K562 (cell line): ENCODE results near the gene HSPA1L. TPM values are rescaled to one million over a fixed set of nuclear protein-coding genes. Genes with fewer than 3 reads are reported as not detected.

ENCODE experiments used
- ATF7 ChIP-seq: fragments of 450-650 bp; IDR thresholded peaks from 2 replicates; pipeline ENCODE4 v1.7.1; 2014; ENCODE audit warnings: mild to moderate bottlenecking, moderate library complexity
- BACH1 ChIP-seq: fragments of 200-800 bp; sonication (Bioruptor generic); IDR thresholded peaks from 2 replicates; pipeline ENCODE4 v1.6.1; 2016; ENCODE audit warnings: missing genetic modification characterization, missing compliant biosample characterization
- CBFA2T2 ChIP-seq: fragments of 450-650 bp; conservative IDR thresholded peaks from 2 replicates; pipeline ENCODE4 v1.6.1; 2017; ENCODE audit warnings: mild to moderate bottlenecking
- CBFA2T3 ChIP-seq: fragments of 450-650 bp; IDR thresholded peaks from 2 replicates; pipeline ENCODE4 v1.6.1; 2017
- CBX3 ChIP-seq, 2 experiments: IDR thresholded peaks; 1 replicate in 1 of 2; 2 replicates in 1 of 2; pipeline ENCODE4 v1.6.1; 2012; ENCODE audit warnings: inconsistent platforms in 2 of 2, low read length in 2 of 2, borderline replicate concordance in 1 of 2, control low read depth in 1 of 2
- DMBX1 ChIP-seq: fragments of 250-450 bp; sonication (Bioruptor Pico); IDR thresholded peaks from 2 replicates; pipeline ENCODE4 v1.8.0; 2022; ENCODE audit warnings: inconsistent platforms, mild to moderate bottlenecking, moderate library complexity, borderline replicate concordance
- EP300 ChIP-seq: IDR thresholded peaks from 2 replicates; pipeline ENCODE4 v1.6.1; 2012; ENCODE audit warnings: low read length, improper control_type of control experiment
- HIVEP1 ChIP-seq: fragments of 250-450 bp; sonication (Bioruptor Pico); IDR thresholded peaks from 2 replicates; pipeline ENCODE4 v1.4.0; 2020; ENCODE audit warnings: mild to moderate bottlenecking
- LEF1 ChIP-seq: fragments of 450-650 bp; IDR thresholded peaks from 2 replicates; pipeline ENCODE4 v1.6.1; 2016; ENCODE audit warnings: mild to moderate bottlenecking
- MTA3 ChIP-seq: fragments of 450-650 bp; formaldehyde crosslinking; IDR thresholded peaks from 2 replicates; pipeline ENCODE4 v1.6.1; 2017; ENCODE audit warnings: mild to moderate bottlenecking, borderline replicate concordance
- NFATC3 ChIP-seq: fragments of 450-650 bp; IDR thresholded peaks from 2 replicates; pipeline ENCODE4 v1.6.1; 2017; ENCODE audit warnings: mild to moderate bottlenecking
- PYGO2 ChIP-seq: fragments of 450-650 bp; IDR thresholded peaks from 2 replicates; pipeline ENCODE4 v1.6.1; 2016; ENCODE audit warnings: mild to moderate bottlenecking, missing genetic modification characterization, moderate library complexity, missing compliant biosample characterization
- SMAD3 ChIP-seq: fragments of 450-650 bp; formaldehyde crosslinking; conservative IDR thresholded peaks from 2 replicates; pipeline ENCODE4 v1.4.0; 2020; ENCODE audit warnings: mild to moderate bottlenecking
- TGIF2 ChIP-seq: sonication (generic); formaldehyde crosslinking; IDR thresholded peaks from 2 replicates; pipeline ENCODE4 v1.8.1; 2022; ENCODE audit warnings: mild to moderate bottlenecking, missing genetic modification reagents, moderate library complexity
- THRAP3 ChIP-seq: fragments of 450-650 bp; IDR thresholded peaks from 2 replicates; pipeline ENCODE4 v1.6.1; 2016; ENCODE audit warnings: mild to moderate bottlenecking, inconsistent platforms, borderline replicate concordance
- ZNF41 ChIP-seq: fragments of 250-450 bp; sonication (Bioruptor Pico); conservative IDR thresholded peaks from 2 replicates; pipeline ENCODE4 v1.4.0; 2020; ENCODE audit warnings: mild to moderate bottlenecking
- polyA plus RNA-seq, 8 experiments: library from polyadenylated mRNA; depleted of rRNA in 4 of 8; stranded (reverse) in 5 of 8; unstranded in 3 of 8; fragments of >200 nt; fragmentation: Nextera tagmentation in 2 of 8; fragmentation: Illumina TruSeq in 1 of 8; extraction: Ambion mirVana in 2 of 8; extraction: Trizol in 1 of 8; gene quantifications; 2 replicates each; pipeline versions ENCODE4 v1.2.1 to v1.2.3, GENCODE V29; 2011 to 2014; ENCODE audit warnings: inconsistent platforms in 1 of 8, missing spikeins in 1 of 8
- total RNA-seq, 7 experiments: library from RNA; depleted of rRNA in 6 of 7; stranded (reverse); fragments of >200 nt in 6 of 7; fragmentation: Illumina TruSeq in 2 of 7; extraction: Trizol in 2 of 7; gene quantifications; 2 replicates each; pipeline versions ENCODE4 v1.2.1 to v1.2.3, GENCODE V29; 2011 to 2021; ENCODE audit warnings: low replicate concordance in 1 of 7
- TF ChIP-seq, protein P1 (sequence below), 2 experiments: fragments of 450-650 bp in 1 of 2; sonication (generic) in 1 of 2; formaldehyde crosslinking in 1 of 2; IDR thresholded peaks; 2 replicates each; pipeline versions ENCODE4 v1.7.1 to v1.9.0; 2016 to 2022; ENCODE audit warnings: inconsistent platforms in 1 of 2, mild to moderate bottlenecking in 1 of 2, missing genetic modification reagents in 1 of 2
- TF ChIP-seq, protein P2 (sequence below): fragments of 250-450 bp; sonication (Bioruptor Pico); IDR thresholded peaks from 2 replicates; pipeline ENCODE4 v1.9.0; 2021; ENCODE audit warnings: mild to moderate bottlenecking, inconsistent platforms

The HSPA1L gene
- total and polyA plus RNA-seq, 9 of the 15 experiments (the other 6 are each of a cell fraction or from before 2014, with no cell fraction given) = 0.14 to 2.1 (median 1.3) TPM

DNA sequence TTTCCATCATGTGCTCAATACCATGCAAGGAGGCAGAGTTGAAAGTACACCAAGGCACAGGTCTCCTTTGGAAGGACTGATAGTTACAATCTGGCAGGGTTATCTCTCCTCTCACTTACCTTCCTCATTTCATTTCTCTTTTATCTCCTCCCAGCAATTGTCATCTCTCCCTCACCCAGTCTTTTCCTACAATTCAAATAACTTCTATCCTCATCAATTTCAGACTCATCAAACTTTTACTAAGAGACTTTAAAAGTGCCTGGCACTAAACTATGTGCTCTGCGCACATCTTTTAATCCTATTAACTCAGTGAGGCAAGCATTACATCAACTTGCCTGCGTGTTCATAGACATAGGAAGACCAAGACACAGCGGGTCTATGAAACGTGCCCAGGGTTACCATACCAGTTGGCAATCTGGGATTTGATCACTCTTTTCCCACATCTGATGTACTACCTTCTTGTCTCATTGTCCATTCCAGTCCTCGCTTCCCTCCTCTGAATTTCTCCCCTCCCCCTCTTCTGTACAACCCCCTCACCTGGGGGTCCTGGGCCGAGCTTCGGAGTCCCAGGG lies 20.7 kb downstream of the HSPA1L start (continued):
- TF ChIP-seq, protein P1, sequence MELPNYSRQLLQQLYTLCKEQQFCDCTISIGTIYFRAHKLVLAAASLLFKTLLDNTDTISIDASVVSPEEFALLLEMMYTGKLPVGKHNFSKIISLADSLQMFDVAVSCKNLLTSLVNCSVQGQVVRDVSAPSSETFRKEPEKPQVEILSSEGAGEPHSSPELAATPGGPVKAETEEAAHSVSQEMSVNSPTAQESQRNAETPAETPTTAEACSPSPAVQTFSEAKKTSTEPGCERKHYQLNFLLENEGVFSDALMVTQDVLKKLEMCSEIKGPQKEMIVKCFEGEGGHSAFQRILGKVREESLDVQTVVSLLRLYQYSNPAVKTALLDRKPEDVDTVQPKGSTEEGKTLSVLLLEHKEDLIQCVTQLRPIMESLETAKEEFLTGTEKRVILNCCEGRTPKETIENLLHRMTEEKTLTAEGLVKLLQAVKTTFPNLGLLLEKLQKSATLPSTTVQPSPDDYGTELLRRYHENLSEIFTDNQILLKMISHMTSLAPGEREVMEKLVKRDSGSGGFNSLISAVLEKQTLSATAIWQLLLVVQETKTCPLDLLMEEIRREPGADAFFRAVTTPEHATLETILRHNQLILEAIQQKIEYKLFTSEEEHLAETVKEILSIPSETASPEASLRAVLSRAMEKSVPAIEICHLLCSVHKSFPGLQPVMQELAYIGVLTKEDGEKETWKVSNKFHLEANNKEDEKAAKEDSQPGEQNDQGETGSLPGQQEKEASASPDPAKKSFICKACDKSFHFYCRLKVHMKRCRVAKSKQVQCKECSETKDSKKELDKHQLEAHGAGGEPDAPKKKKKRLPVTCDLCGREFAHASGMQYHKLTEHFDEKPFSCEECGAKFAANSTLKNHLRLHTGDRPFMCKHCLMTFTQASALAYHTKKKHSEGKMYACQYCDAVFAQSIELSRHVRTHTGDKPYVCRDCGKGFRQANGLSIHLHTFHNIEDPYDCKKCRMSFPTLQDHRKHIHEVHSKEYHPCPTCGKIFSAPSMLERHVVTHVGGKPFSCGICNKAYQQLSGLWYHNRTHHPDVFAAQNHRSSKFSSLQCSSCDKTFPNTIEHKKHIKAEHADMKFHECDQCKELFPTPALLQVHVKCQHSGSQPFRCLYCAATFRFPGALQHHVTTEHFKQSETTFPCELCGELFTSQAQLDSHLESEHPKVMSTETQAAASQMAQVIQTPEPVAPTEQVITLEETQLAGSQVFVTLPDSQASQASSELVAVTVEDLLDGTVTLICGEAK (IDR thresholded peaks at IDR 0.05) = peak; percentile 36; the same call in 1 of the 2 replicates
- TF ChIP-seq, protein P1 (CRISPR knock-in tag; IDR thresholded peaks at IDR 0.05) = no peak
- TF ChIP-seq PYGO2 (tag) = peak; percentile 62; the same call in 1 of the 2 replicates
- TF ChIP-seq EP300 = peak; percentile 14; the same call in 1 of the 2 replicates
- TF ChIP-seq, protein P2, sequence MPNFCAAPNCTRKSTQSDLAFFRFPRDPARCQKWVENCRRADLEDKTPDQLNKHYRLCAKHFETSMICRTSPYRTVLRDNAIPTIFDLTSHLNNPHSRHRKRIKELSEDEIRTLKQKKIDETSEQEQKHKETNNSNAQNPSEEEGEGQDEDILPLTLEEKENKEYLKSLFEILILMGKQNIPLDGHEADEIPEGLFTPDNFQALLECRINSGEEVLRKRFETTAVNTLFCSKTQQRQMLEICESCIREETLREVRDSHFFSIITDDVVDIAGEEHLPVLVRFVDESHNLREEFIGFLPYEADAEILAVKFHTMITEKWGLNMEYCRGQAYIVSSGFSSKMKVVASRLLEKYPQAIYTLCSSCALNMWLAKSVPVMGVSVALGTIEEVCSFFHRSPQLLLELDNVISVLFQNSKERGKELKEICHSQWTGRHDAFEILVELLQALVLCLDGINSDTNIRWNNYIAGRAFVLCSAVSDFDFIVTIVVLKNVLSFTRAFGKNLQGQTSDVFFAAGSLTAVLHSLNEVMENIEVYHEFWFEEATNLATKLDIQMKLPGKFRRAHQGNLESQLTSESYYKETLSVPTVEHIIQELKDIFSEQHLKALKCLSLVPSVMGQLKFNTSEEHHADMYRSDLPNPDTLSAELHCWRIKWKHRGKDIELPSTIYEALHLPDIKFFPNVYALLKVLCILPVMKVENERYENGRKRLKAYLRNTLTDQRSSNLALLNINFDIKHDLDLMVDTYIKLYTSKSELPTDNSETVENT (CRISPR knock-in tag) = no peak
- peak; percentile 35; the same call in 1 of the 2 replicates for TF ChIP-seq MTA3
- TF ChIP-seq ZNF41 (CRISPR knock-in tag) = no peak
- 0 out of 2 replicates have a peak, but pooled peaks have one; percentile 48 for TF ChIP-seq LEF1
- no peak for TF ChIP-seq HIVEP1
- TF ChIP-seq THRAP3 = peak; percentile 29; the same call in 1 of the 2 replicates
- TF ChIP-seq CBFA2T2 = peak; percentile 25; the same call in 1 of the 2 replicates
- 0 out of 2 replicates have a peak, but pooled peaks have one; percentile 51 for TF ChIP-seq NFATC3
- peak; percentile 69 for TF ChIP-seq CBFA2T3
- no peak for TF ChIP-seq DMBX1
- TF ChIP-seq CBX3 (IDR thresholded peaks at IDR 0.05; ENCODE audit: borderline replicate concordance in 1 of 2, low read length in 2 of 2) = no peak; a peak in 1 of 3 replicates
- TF ChIP-seq TGIF2 = no peak
- TF ChIP-seq SMAD3 (CRISPR knock-in tag) = 0 out of 2 replicates have a peak, but pooled peaks have one; percentile 35
- 0 out of 2 replicates have a peak, but pooled peaks have one; percentile 15 for TF ChIP-seq BACH1 (tag)
- peak; percentile 53 for TF ChIP-seq ATF7
